ENCODE data around the gene ZNF808.
"Not testable (repeated sequence)": the region's sequence is repeated elsewhere in the genome, so short reads cannot be mapped to it uniquely, and the experiment has no call there.

The ZNF808 gene

GRCh38 chr19:52494518-52494917 is 33.0 kb upstream of the ZNF808 start:
- H3K4me3 ChIP-seq (ENCODE audit: low read depth, low read length): no peak overlapping the region
- no peak overlapping the region for H3K27ac ChIP-seq
- peaks cover 10% of the 10 kb centered on the region for H3K36me3 ChIP-seq
- H3K27me3 ChIP-seq (ENCODE audit: insufficient read depth, low read depth, severe bottlenecking): no peaks in the 10 kb centered on the region
- peaks cover 2% of the 10 kb centered on the region for H3K9me3 ChIP-seq (ENCODE audit: severe bottlenecking)
- TF ChIP-seq CTCF (IDR thresholded peaks at IDR 0.05; ENCODE audit: low read depth, low read length): no peak
- no peak for DNase-seq

- Histone ChIP-seq H3K36me3 (peaks cover 7% of the 10 kb centered on the region), H3K4me3 (ENCODE audit: low read depth, low read length) (no peak overlapping the region), H3K9me3 (ENCODE audit: severe bottlenecking) (no peaks in the 10 kb centered on the region), H3K27ac (no peak overlapping the region), H3K27me3 (ENCODE audit: insufficient read depth, low read depth, severe bottlenecking) (no peaks in the 10 kb centered on the region)
- DNase-seq: no peak
- TF ChIP-seq CTCF (IDR thresholded peaks at IDR 0.05; ENCODE audit: low read depth, low read length): no peak
Measured at GRCh38 chr19:52498571-52498970, 28.9 kb upstream of the ZNF808 start.

- H3K9me3 ChIP-seq (ENCODE audit: severe bottlenecking); DNase-seq; H3K27ac ChIP-seq; H3K4me3 ChIP-seq (ENCODE audit: low read depth, low read length); H3K27me3 ChIP-seq (ENCODE audit: insufficient read depth, low read depth, severe bottlenecking): not testable (repeated sequence)
- H3K36me3 ChIP-seq: peaks cover 10% of the 10 kb centered on the region
Measured at GRCh38 chr19:52500474-52500873, 27.0 kb upstream of the ZNF808 start.

- not testable (repeated sequence) for DNase-seq; H3K27ac ChIP-seq; H3K4me3 ChIP-seq (ENCODE audit: low read depth, low read length); H3K27me3 ChIP-seq (ENCODE audit: insufficient read depth, low read depth, severe bottlenecking); H3K9me3 ChIP-seq (ENCODE audit: severe bottlenecking)
- H3K36me3 ChIP-seq: peaks cover 12% of the 10 kb centered on the region
Measured at GRCh38 chr19:52500991-52501390, 26.5 kb upstream of the ZNF808 start.

- Histone ChIP-seq H3K4me3 (ENCODE audit: low read depth, low read length) (no peak overlapping the region), H3K27me3 (ENCODE audit: insufficient read depth, low read depth, severe bottlenecking) (no peaks in the 10 kb centered on the region), H3K27ac (no peak overlapping the region), H3K9me3 (ENCODE audit: severe bottlenecking) (no peaks in the 10 kb centered on the region), H3K36me3 (peaks cover 50% of the 10 kb centered on the region)
- no peak for DNase-seq
- no peak for TF ChIP-seq CTCF (IDR thresholded peaks at IDR 0.05; ENCODE audit: low read depth, low read length)
Measured at GRCh38 chr19:52507266-52507665, 20.2 kb upstream of the ZNF808 start.

GRCh38 chr19:52516191-52516590 is 11.3 kb upstream of the ZNF808 start:
- H3K27me3 ChIP-seq (ENCODE audit: insufficient read depth, low read depth, severe bottlenecking): no peaks in the 10 kb centered on the region
- DNase-seq: no peak
- no peak for TF ChIP-seq CTCF (IDR thresholded peaks at IDR 0.05; ENCODE audit: low read depth, low read length)
- no peak overlapping the region for H3K27ac ChIP-seq
- H3K36me3 ChIP-seq: peaks cover 17% of the 10 kb centered on the region
- H3K9me3 ChIP-seq (ENCODE audit: severe bottlenecking): no peaks in the 10 kb centered on the region
- no peak overlapping the region for H3K4me3 ChIP-seq (ENCODE audit: low read depth, low read length)

GRCh38 chr19:52518646-52519045 is 8.8 kb upstream of the ZNF808 start:
- no peak for TF ChIP-seq CTCF (IDR thresholded peaks at IDR 0.05; ENCODE audit: low read depth, low read length)
- Histone ChIP-seq H3K4me3 (ENCODE audit: low read depth, low read length) (no peak overlapping the region), H3K36me3 (no peaks in the 10 kb centered on the region; the same call in 1 of the 2 replicates), H3K27me3 (ENCODE audit: insufficient read depth, low read depth, severe bottlenecking) (no peaks in the 10 kb centered on the region), H3K9me3 (ENCODE audit: severe bottlenecking) (no peaks in the 10 kb centered on the region), H3K27ac (no peak overlapping the region)
- DNase-seq: no peak

- not testable (repeated sequence) for H3K27ac ChIP-seq; H3K27me3 ChIP-seq (ENCODE audit: insufficient read depth, low read depth, severe bottlenecking); H3K36me3 ChIP-seq; H3K9me3 ChIP-seq (ENCODE audit: severe bottlenecking); H3K4me3 ChIP-seq (ENCODE audit: low read depth, low read length); DNase-seq
Measured at GRCh38 chr19:52519175-52519574, 8.3 kb upstream of the ZNF808 start.
